HepG2 (cell line): Measurements from ENCODE around the gene PLD2. TPM values are rescaled to one million over a fixed set of nuclear protein-coding genes. Genes with fewer than 3 reads are reported as not detected.

ENCODE experiments used
- AGO1 ChIP-seq: fragments of 200-400 bp; formaldehyde crosslinking; IDR thresholded peaks from 2 replicates; pipeline ENCODE4 v1.6.1; 2017; ENCODE audit warnings: mild to moderate bottlenecking, low read depth, low read length, moderate library complexity; ENCODE audit not compliant: poor library complexity, severe bottlenecking
- HCFC1 ChIP-seq: fragments of 150-350 bp; IDR thresholded peaks from 2 replicates; pipeline ENCODE4 v1.6.1; 2014; ENCODE audit warnings: low read depth, low read length
- MTF1 ChIP-seq: sonication (generic); formaldehyde crosslinking; IDR thresholded peaks from 2 replicates; pipeline ENCODE4 v1.5.0; 2020; ENCODE audit warnings: missing genetic modification reagents
- NONO ChIP-seq, 2 experiments: fragments of 450-650 bp in 1 of 2; sonication (generic) in 1 of 2; formaldehyde crosslinking in 1 of 2; IDR thresholded peaks in 1 of 2; conservative IDR thresholded peaks in 1 of 2; 2 replicates each; pipeline versions ENCODE4 v1.6.1 to v1.8.0; 2017 to 2022; ENCODE audit warnings: mild to moderate bottlenecking in 1 of 2, missing genetic modification reagents in 1 of 2, moderate library complexity in 1 of 2
- PHB2 ChIP-seq: fragments of 450-650 bp; IDR thresholded peaks from 2 replicates; pipeline ENCODE4 v1.6.1; 2018; ENCODE audit not compliant: partially characterized antibody
- POLR2G ChIP-seq: fragments of 200-400 bp; formaldehyde crosslinking; IDR thresholded peaks from 2 replicates; pipeline ENCODE4 v1.6.1; 2018; ENCODE audit warnings: mild to moderate bottlenecking, low read depth, low read length, moderate library complexity
- RCOR2 ChIP-seq: IDR thresholded peaks from 2 replicates; pipeline ENCODE4 v1.6.1; 2016; ENCODE audit warnings: missing biosample characterization, missing genetic modification reagents
- U2AF2 ChIP-seq: fragments of 200-400 bp; formaldehyde crosslinking; IDR thresholded peaks from 2 replicates; pipeline ENCODE4 v1.6.1; 2017; ENCODE audit warnings: low read depth, mild to moderate bottlenecking, low read length
- ZFAT ChIP-seq: sonication (generic); formaldehyde crosslinking; conservative IDR thresholded peaks from 2 replicates; pipeline ENCODE4 v1.8.1; 2023; ENCODE audit warnings: missing genetic modification reagents, inconsistent platforms
- ZKSCAN1 ChIP-seq: fragments of 150-350 bp; IDR thresholded peaks from 2 replicates; pipeline ENCODE4 v1.6.1; 2014; ENCODE audit warnings: low read length
- ZMAT3 ChIP-seq: sonication (generic); formaldehyde crosslinking; conservative IDR thresholded peaks from 2 replicates; pipeline ENCODE4 v1.7.0; 2021; ENCODE audit warnings: missing genetic modification reagents
- ZNF124 ChIP-seq: sonication (generic); formaldehyde crosslinking; IDR thresholded peaks from 2 replicates; pipeline ENCODE4 v1.4.0; 2020; ENCODE audit warnings: missing genetic modification reagents
- ZNF337 ChIP-seq: sonication (generic); formaldehyde crosslinking; IDR thresholded peaks from 2 replicates; pipeline ENCODE4 v1.5.1; 2020; ENCODE audit warnings: missing genetic modification reagents, low read depth, mild to moderate bottlenecking, borderline replicate concordance
- ZNF343 ChIP-seq: sonication (generic); formaldehyde crosslinking; IDR thresholded peaks from 2 replicates; pipeline ENCODE4 v1.4.0; 2020; ENCODE audit warnings: mild to moderate bottlenecking, missing genetic modification reagents
- ZNF460 ChIP-seq: sonication (generic); formaldehyde crosslinking; IDR thresholded peaks from 2 replicates; pipeline ENCODE4 v1.5.1; 2020; ENCODE audit warnings: missing genetic modification reagents, mild to moderate bottlenecking, borderline replicate concordance
- ZNF589 ChIP-seq: sonication (generic); formaldehyde crosslinking; conservative IDR thresholded peaks from 2 replicates; pipeline ENCODE4 v1.8.0; 2022; ENCODE audit warnings: mild to moderate bottlenecking, moderate library complexity, missing genetic modification reagents
- ZNF724P ChIP-seq: sonication (generic); formaldehyde crosslinking; IDR thresholded peaks from 2 replicates; pipeline ENCODE4 v1.8.0; 2022; ENCODE audit warnings: missing genetic modification reagents, borderline replicate concordance
- polyA plus RNA-seq, 8 experiments: library from polyadenylated mRNA; depleted of rRNA in 3 of 8; stranded (reverse) in 7 of 8; unstranded in 1 of 8; fragments of >200 nt; fragmentation: Illumina TruSeq in 4 of 8; extraction: Trizol in 4 of 8; gene quantifications; 2 replicates each; pipeline versions ENCODE4 v1.2.1 to v1.2.3, GENCODE V29; 2011 to 2016; ENCODE audit warnings: low read depth in 4 of 8, missing spikeins in 1 of 8, mixed read lengths in 1 of 8; ENCODE audit not compliant: insufficient read depth in 1 of 8
- total RNA-seq, 5 experiments: library from RNA; depleted of rRNA; stranded (reverse); fragments of >200 nt; fragmentation: Illumina TruSeq; extraction: Trizol; gene quantifications; 2 replicates each; pipeline ENCODE4 v1.2.3, GENCODE V29; 2016; ENCODE audit warnings: low read depth in 1 of 5
- TF ChIP-seq, protein P1 (sequence below): IDR thresholded peaks from 2 replicates; pipeline ENCODE4 v1.4.0; 2020; ENCODE audit warnings: mild to moderate bottlenecking, missing genetic modification reagents
- TF ChIP-seq, protein P2 (sequence below): sonication (generic); formaldehyde crosslinking; conservative IDR thresholded peaks from 2 replicates; pipeline ENCODE4 v1.8.0; 2022; ENCODE audit warnings: mild to moderate bottlenecking, moderate library complexity, missing genetic modification reagents
- TF ChIP-seq, protein P3 (sequence below): fragments of 450-650 bp; IDR thresholded peaks from 2 replicates; pipeline ENCODE4 v1.6.1; 2017; ENCODE audit warnings: mild to moderate bottlenecking

Gene PLD2
- total and polyA plus RNA-seq, 2 of the 13 experiments (the other 11 are each of a cell fraction or from before 2014, with no cell fraction given): 13.4 to 29.7 TPM

- TF ChIP-seq, protein P1, sequence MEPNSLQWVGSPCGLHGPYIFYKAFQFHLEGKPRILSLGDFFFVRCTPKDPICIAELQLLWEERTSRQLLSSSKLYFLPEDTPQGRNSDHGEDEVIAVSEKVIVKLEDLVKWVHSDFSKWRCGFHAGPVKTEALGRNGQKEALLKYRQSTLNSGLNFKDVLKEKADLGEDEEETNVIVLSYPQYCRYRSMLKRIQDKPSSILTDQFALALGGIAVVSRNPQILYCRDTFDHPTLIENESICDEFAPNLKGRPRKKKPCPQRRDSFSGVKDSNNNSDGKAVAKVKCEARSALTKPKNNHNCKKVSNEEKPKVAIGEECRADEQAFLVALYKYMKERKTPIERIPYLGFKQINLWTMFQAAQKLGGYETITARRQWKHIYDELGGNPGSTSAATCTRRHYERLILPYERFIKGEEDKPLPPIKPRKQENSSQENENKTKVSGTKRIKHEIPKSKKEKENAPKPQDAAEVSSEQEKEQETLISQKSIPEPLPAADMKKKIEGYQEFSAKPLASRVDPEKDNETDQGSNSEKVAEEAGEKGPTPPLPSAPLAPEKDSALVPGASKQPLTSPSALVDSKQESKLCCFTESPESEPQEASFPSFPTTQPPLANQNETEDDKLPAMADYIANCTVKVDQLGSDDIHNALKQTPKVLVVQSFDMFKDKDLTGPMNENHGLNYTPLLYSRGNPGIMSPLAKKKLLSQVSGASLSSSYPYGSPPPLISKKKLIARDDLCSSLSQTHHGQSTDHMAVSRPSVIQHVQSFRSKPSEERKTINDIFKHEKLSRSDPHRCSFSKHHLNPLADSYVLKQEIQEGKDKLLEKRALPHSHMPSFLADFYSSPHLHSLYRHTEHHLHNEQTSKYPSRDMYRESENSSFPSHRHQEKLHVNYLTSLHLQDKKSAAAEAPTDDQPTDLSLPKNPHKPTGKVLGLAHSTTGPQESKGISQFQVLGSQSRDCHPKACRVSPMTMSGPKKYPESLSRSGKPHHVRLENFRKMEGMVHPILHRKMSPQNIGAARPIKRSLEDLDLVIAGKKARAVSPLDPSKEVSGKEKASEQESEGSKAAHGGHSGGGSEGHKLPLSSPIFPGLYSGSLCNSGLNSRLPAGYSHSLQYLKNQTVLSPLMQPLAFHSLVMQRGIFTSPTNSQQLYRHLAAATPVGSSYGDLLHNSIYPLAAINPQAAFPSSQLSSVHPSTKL (CRISPR knock-in tag): peak; percentile 88
- TF ChIP-seq NONO (IDR thresholded peaks at IDR 0.05): no peak
- peak; percentile 88 for TF ChIP-seq NONO (CRISPR knock-in tag; conservative IDR thresholded peaks at IDR 0.05)
- TF ChIP-seq ZNF589 (CRISPR knock-in tag): 0 out of 2 replicates have a peak, but pooled peaks have one; percentile 43
- TF ChIP-seq, protein P2, sequence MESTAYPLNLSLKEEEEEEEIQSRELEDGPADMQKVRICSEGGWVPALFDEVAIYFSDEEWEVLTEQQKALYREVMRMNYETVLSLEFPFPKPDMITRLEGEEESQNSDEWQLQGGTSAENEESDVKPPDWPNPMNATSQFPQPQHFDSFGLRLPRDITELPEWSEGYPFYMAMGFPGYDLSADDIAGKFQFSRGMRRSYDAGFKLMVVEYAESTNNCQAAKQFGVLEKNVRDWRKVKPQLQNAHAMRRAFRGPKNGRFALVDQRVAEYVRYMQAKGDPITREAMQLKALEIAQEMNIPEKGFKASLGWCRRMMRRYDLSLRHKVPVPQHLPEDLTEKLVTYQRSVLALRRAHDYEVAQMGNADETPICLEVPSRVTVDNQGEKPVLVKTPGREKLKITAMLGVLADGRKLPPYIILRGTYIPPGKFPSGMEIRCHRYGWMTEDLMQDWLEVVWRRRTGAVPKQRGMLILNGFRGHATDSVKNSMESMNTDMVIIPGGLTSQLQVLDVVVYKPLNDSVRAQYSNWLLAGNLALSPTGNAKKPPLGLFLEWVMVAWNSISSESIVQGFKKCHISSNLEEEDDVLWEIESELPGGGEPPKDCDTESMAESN (CRISPR knock-in tag): peak; percentile 40; the same call in 1 of the 2 replicates
- no peak for TF ChIP-seq ZNF724P (CRISPR knock-in tag)
- TF ChIP-seq MTF1 (CRISPR knock-in tag): 0 out of 2 replicates have a peak, but pooled peaks have one; percentile 45
- TF ChIP-seq, protein P3, sequence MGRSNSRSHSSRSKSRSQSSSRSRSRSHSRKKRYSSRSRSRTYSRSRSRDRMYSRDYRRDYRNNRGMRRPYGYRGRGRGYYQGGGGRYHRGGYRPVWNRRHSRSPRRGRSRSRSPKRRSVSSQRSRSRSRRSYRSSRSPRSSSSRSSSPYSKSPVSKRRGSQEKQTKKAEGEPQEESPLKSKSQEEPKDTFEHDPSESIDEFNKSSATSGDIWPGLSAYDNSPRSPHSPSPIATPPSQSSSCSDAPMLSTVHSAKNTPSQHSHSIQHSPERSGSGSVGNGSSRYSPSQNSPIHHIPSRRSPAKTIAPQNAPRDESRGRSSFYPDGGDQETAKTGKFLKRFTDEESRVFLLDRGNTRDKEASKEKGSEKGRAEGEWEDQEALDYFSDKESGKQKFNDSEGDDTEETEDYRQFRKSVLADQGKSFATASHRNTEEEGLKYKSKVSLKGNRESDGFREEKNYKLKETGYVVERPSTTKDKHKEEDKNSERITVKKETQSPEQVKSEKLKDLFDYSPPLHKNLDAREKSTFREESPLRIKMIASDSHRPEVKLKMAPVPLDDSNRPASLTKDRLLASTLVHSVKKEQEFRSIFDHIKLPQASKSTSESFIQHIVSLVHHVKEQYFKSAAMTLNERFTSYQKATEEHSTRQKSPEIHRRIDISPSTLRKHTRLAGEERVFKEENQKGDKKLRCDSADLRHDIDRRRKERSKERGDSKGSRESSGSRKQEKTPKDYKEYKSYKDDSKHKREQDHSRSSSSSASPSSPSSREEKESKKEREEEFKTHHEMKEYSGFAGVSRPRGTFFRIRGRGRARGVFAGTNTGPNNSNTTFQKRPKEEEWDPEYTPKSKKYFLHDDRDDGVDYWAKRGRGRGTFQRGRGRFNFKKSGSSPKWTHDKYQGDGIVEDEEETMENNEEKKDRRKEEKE: no peak
- no peak for TF ChIP-seq U2AF2
- no peak for TF ChIP-seq ZKSCAN1
- TF ChIP-seq RCOR2 (CRISPR knock-in tag): peak; percentile 91; the same call in 1 of the 2 replicates
- no peak for TF ChIP-seq ZFAT (CRISPR knock-in tag)
- TF ChIP-seq ZNF337 (CRISPR knock-in tag): no peak; the same call in 1 of the 2 replicates
- TF ChIP-seq ZNF124 (CRISPR knock-in tag): peak; percentile 73; the same call in 1 of the 2 replicates
- TF ChIP-seq AGO1: no peak
- TF ChIP-seq PHB2: no peak
- TF ChIP-seq ZNF460 (CRISPR knock-in tag): peak; percentile 92
- TF ChIP-seq POLR2G: peak; percentile 88
- no peak for TF ChIP-seq HCFC1
- TF ChIP-seq ZMAT3: no peak; the same call in 1 of the 2 replicates
- peak; percentile 66; the same call in 1 of the 2 replicates for TF ChIP-seq ZNF343 (CRISPR knock-in tag)
These were observed 35.3 kb upstream of the PLD2 start, which contains the start of gene TM4SF5 (continued) for GRCh38 chr17:4771519-4772234.
